ENCODE data around the gene MEFV. TPM values are rescaled to one million over a fixed set of nuclear protein-coding genes. Genes with fewer than 3 reads are reported as not detected.

The MEFV gene, protein sequence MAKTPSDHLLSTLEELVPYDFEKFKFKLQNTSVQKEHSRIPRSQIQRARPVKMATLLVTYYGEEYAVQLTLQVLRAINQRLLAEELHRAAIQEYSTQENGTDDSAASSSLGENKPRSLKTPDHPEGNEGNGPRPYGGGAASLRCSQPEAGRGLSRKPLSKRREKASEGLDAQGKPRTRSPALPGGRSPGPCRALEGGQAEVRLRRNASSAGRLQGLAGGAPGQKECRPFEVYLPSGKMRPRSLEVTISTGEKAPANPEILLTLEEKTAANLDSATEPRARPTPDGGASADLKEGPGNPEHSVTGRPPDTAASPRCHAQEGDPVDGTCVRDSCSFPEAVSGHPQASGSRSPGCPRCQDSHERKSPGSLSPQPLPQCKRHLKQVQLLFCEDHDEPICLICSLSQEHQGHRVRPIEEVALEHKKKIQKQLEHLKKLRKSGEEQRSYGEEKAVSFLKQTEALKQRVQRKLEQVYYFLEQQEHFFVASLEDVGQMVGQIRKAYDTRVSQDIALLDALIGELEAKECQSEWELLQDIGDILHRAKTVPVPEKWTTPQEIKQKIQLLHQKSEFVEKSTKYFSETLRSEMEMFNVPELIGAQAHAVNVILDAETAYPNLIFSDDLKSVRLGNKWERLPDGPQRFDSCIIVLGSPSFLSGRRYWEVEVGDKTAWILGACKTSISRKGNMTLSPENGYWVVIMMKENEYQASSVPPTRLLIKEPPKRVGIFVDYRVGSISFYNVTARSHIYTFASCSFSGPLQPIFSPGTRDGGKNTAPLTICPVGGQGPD
- polyA plus RNA-seq: 0.45 TPM
- long read RNA-seq, donor 1: 0 reads
- long read RNA-seq, donor 2, partial matches to known transcripts: 7 of 7 reads
- long read RNA-seq, donor 2, other reads (novel, unspliced or antisense): 0 of 7 reads
- long read RNA-seq, donor 3: 0 reads
- long read RNA-seq, donor 4: 0 reads
- long read RNA-seq, donor 5: 0 reads
- long read RNA-seq, donor 6: 0 reads
- long read RNA-seq, donor 7: 0 reads
- long read RNA-seq, donor 8: 0 reads
- long read RNA-seq, donor 9: 0 reads
- long read RNA-seq, donor 10: 0 reads
- long read RNA-seq, donor 11: 0 reads

DNA sequence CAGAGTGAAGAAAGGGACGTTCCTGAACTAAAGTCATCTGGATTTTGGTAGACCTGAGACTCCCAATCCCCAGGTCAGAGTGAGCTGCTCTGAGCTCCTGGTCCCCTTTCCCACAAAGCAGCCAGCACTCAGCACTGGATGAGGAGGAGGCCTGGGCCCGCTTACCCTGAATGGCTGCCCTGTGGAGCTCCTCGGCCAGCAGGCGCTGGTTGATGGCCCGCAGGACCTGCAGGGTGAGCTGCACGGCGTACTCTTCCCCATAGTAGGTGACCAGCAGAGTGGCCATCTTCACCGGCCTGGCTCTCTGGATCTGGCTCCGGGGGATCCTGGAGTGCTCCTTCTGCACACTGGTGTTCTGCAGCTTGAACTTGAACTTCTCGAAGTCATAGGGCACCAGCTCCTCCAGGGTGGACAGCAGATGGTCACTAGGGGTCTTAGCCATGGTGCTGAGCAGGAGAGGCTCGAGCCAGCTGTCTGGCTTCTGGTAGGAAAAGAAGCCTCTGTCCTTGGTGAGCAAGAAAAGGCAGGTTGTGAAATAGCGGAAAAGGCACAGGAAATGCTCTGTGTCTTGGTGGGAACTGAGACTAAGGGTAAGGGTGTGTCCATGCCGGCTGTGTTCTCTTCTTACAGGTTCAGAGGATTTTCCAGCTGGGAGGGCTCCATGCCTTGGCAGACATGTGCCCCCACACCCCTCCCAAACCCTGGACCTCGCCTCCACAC lies at the start of gene MEFV:
MEFV (minus strand) TSS at position 488 of the 720 bp plus-strand sequence; CDS start at position 442, 46 bp downstream.
- H3K4me3 ChIP-seq (ENCODE audit: low read length): no peak within 1 kb of the TSS

DNA sequence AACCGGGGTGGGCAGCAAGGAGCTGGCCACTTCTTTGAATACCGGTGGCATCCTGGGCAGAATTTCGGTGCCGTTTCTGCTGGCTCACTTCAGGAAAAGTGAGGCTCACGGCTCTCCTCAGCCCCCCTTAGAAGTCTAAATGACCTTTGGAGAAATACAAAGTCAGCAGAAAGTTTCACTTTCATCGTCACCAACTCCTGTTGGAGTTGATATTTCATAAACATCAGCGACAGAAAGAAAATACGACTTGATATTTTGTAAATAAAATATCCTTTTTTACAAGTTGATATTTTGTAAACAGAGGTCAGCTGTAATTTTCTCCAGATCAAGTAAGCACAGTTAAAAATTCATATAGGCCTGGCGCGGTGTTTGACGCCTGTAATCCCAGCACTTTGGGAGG lies 49.6 kb upstream of the MEFV start:
- 61% methylated on average over 3 of the region's 11 CpGs for WGBS (ENCODE audit: insufficient coverage, low lambda C conversion rate)
- no peak for DNase-seq
- Histone ChIP-seq H3K4me1 (ENCODE audit: control insufficient read depth, insufficient read depth, low read length) (peaks cover 4% of the 10 kb centered on the region), H3K9me3 (ENCODE audit: control insufficient read depth, low read depth, low read length) (peaks cover 66% of the 10 kb centered on the region), H3K27me3 (ENCODE audit: control insufficient read depth, insufficient read depth, low read length) (no peaks in the 10 kb centered on the region), H3K4me3 (ENCODE audit: low read length) (peak overlapping the region; percentile 77), H3K27ac (ENCODE audit: low read length) (peak overlapping the region; percentile 92), H3K36me3 (ENCODE audit: control insufficient read depth, insufficient read depth, low read length) (peaks cover 24% of the 10 kb centered on the region)

More for the DNA sequence above, at the start of gene MEFV:
- H3K4me1 ChIP-seq (ENCODE audit: control insufficient read depth, insufficient read depth, low read length): no peaks in the 10 kb centered on the region
- H3K27ac ChIP-seq (ENCODE audit: low read length): no peak within 1 kb of the TSS
- no peak for DNase-seq
- no CpG with 5 or more reads among the region's 14 CpGs for WGBS (ENCODE audit: insufficient coverage, low lambda C conversion rate)
- no peaks in the 10 kb centered on the region for H3K36me3 ChIP-seq (ENCODE audit: control insufficient read depth, insufficient read depth, low read length)
- peaks cover 16% of the 10 kb centered on the region for H3K27me3 ChIP-seq (ENCODE audit: control insufficient read depth, insufficient read depth, low read length)
- no peaks in the 10 kb centered on the region for H3K9me3 ChIP-seq (ENCODE audit: control insufficient read depth, low read depth, low read length)

DNA sequence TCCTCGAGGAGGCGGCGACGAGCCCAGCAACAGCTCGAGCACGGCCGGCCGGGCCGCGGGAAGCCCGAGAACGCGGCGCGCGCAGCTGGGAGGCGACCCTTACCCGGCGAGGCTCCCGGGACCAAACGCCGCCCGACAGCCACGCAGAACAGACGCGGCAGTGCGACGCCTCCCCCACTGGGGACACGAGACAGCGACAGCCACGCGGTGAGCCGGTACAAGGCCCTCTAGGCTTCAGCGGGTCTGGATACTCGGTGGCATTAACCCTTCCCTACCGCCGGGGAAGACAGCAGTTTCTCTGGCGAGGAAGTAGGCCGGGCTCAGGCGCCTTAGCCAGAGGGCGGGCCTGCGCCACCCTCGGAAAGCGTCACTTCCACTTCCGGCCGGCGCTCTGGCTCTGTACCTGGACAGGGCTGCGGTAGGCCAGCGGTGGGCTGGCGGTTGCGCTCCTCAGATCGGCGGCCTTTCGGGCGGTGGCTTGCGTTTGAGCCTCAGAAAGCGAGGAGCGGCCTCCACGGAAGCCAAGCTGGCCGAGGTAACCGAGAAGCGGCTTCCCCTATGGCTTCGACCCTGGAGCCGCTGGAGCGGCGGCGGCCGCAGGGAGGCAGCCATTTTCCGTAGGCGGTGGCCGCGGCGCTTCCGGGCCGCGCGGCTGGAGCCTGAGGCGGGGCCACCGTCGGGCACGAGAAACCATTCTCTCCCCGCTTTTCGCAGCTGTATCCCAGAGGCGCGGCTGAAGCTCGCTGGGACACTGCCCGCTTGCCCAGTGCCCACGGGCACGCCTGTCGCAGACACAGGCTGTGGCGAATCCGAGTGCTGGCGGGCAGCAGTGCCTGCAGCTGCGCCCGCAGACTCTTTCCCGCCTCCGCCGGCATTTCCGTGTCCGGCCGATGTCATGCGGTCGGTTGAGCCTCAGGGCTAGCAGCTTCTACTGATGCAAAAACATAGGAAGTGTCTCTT lies 49.0 kb upstream of the MEFV start, which contains the start of the genes TIGD7 and ZNF75A:
TIGD7 (minus strand) TSS at position 322 of the 960 bp plus-strand sequence. CDS start 4,816 bp downstream, outside the sequence.
ZNF75A (plus strand) TSS at position 389 of the 960 bp plus-strand sequence. CDS start 2,932 bp downstream, outside the sequence.
- peaks cover 60% of the 10 kb centered on the region for H3K9me3 ChIP-seq (ENCODE audit: control insufficient read depth, low read depth, low read length)
- H3K4me1 ChIP-seq (ENCODE audit: control insufficient read depth, insufficient read depth, low read length): peaks cover 4% of the 10 kb centered on the region
- no CpG with 5 or more reads among the region's 103 CpGs for WGBS (ENCODE audit: insufficient coverage, low lambda C conversion rate)

DNA sequence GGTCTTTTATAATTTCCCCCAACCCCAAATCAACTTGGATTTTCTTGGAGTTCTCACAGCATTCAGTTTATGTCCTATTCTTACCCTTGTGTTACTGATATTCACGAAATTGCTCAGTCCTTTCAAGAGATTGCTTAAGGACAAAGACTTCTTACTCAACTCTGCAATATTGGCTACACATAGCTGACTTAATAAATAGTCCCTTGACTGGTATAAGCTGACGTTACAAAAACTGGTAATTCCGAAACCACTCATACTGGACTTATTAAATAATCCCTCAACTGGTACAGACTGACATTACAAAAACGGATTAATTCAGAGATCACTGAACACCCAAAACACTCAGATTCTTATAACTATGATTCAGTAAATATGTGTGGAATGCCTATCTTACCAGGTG lies 47.9 kb upstream of the MEFV start:
- 57% methylated on average over 1 of the region's 4 CpGs for WGBS (ENCODE audit: insufficient coverage, low lambda C conversion rate)
- H3K4me3 ChIP-seq (ENCODE audit: low read length): peak overlapping the region; percentile 77
- no peaks in the 10 kb centered on the region for H3K27me3 ChIP-seq (ENCODE audit: control insufficient read depth, insufficient read depth, low read length)
- H3K4me1 ChIP-seq (ENCODE audit: control insufficient read depth, insufficient read depth, low read length): peaks cover 4% of the 10 kb centered on the region
- H3K36me3 ChIP-seq (ENCODE audit: control insufficient read depth, insufficient read depth, low read length): peaks cover 29% of the 10 kb centered on the region
- no peak overlapping the region for H3K27ac ChIP-seq (ENCODE audit: low read length)
- peaks cover 50% of the 10 kb centered on the region for H3K9me3 ChIP-seq (ENCODE audit: control insufficient read depth, low read depth, low read length)
- no peak for DNase-seq

More for the DNA sequence above, 49.0 kb upstream of the MEFV start, which contains the start of the genes TIGD7 and ZNF75A:
- peak; percentile 91 to 98 for DNase-seq
- peak within 1 kb of the TSS; percentile 92 for H3K27ac ChIP-seq (ENCODE audit: low read length)
- peaks cover 28% of the 10 kb centered on the region for H3K36me3 ChIP-seq (ENCODE audit: control insufficient read depth, insufficient read depth, low read length)
- H3K4me3 ChIP-seq (ENCODE audit: low read length): peak within 1 kb of the TSS; percentile 77
- H3K27me3 ChIP-seq (ENCODE audit: control insufficient read depth, insufficient read depth, low read length): no peaks in the 10 kb centered on the region

DNA sequence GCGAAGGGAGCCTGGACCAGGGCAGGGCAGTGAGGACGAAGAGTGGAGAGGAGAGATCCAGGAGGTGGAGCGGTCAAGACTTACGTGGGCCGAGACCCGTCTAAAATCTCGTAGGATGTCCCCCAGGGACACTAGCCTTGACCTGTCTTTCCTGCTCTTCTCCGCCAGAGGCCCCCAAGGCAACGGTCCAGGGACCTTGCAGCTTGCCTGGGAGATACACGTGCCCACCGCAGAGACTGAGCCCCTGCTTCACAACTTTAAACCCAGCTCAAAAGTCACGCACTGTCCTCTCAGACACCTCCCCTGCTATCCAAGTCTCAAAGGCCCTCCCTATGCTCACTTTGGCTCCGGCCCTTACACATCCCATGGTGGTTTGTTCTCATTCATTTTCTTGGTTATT lies 39.4 kb upstream of the MEFV start:
- no peaks in the 10 kb centered on the region for H3K4me1 ChIP-seq (ENCODE audit: control insufficient read depth, insufficient read depth, low read length)
- peaks cover 58% of the 10 kb centered on the region for H3K9me3 ChIP-seq (ENCODE audit: control insufficient read depth, low read depth, low read length)
- no peak for DNase-seq
- no peaks in the 10 kb centered on the region for H3K27me3 ChIP-seq (ENCODE audit: control insufficient read depth, insufficient read depth, low read length)
- H3K27ac ChIP-seq (ENCODE audit: low read length): no peak overlapping the region
- H3K36me3 ChIP-seq (ENCODE audit: control insufficient read depth, insufficient read depth, low read length): peaks cover 27% of the 10 kb centered on the region
- WGBS (ENCODE audit: insufficient coverage, low lambda C conversion rate): 92% methylated on average over 2 of the region's 13 CpGs
- H3K4me3 ChIP-seq (ENCODE audit: low read length): no peak overlapping the region

DNA sequence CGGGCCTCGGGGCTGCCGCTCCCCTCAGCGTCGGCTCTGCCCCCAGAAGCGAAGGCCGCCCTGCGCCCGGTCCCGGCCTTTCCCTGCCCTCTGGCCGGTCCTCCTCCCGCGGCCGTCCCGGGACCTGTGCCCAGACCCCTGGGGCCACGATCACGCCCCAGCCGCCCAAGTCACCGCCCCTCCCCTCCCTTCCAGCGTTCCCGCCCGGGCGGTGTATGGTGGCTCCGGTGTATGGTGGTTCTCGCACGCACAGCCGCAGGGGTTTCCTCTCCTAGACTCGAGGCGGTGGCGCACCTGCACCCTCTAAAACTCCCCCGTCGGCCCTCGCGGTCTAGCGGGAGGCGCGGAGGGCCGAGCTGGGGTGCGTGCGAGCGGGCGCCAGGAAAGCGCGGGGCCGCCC lies 38.8 kb upstream of the MEFV start:
- Histone ChIP-seq H3K27me3 (ENCODE audit: control insufficient read depth, insufficient read depth, low read length) (no peaks in the 10 kb centered on the region), H3K4me3 (ENCODE audit: low read length) (no peak overlapping the region), H3K4me1 (ENCODE audit: control insufficient read depth, insufficient read depth, low read length) (no peaks in the 10 kb centered on the region), H3K9me3 (ENCODE audit: control insufficient read depth, low read depth, low read length) (peaks cover 64% of the 10 kb centered on the region), H3K27ac (ENCODE audit: low read length) (no peak overlapping the region), H3K36me3 (ENCODE audit: control insufficient read depth, insufficient read depth, low read length) (peaks cover 31% of the 10 kb centered on the region)
- DNase-seq: no peak
- no CpG with 5 or more reads among the region's 45 CpGs for WGBS (ENCODE audit: insufficient coverage, low lambda C conversion rate)

DNA sequence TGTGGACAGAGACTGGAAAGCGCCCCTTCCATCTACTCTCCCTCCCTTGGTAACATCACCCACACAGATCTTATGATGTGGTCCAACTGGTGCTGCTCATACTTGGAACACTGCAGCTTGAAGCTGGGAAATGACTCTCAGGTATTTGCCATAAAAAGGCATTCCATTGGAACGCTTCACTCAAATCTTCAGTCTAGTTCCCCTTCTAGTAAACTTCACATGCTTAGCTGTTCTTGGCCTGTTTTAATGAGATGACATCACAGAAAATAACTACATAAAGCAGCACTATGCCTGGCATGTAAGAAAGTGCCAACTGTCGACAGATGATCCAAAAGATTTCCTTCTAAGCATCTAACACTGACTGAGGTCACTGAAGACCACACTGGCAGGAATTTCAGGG lies 36.2 kb upstream of the MEFV start:
- Histone ChIP-seq H3K4me1 (ENCODE audit: control insufficient read depth, insufficient read depth, low read length) (no peaks in the 10 kb centered on the region), H3K27me3 (ENCODE audit: control insufficient read depth, insufficient read depth, low read length) (no peaks in the 10 kb centered on the region), H3K36me3 (ENCODE audit: control insufficient read depth, insufficient read depth, low read length) (peaks cover 49% of the 10 kb centered on the region), H3K9me3 (ENCODE audit: control insufficient read depth, low read depth, low read length) (peaks cover 83% of the 10 kb centered on the region), H3K4me3 (ENCODE audit: low read length) (no peak overlapping the region), H3K27ac (ENCODE audit: low read length) (no peak overlapping the region)
- WGBS (ENCODE audit: insufficient coverage, low lambda C conversion rate): no CpG with 5 or more reads among the region's 3 CpGs
- no peak for DNase-seq

DNA sequence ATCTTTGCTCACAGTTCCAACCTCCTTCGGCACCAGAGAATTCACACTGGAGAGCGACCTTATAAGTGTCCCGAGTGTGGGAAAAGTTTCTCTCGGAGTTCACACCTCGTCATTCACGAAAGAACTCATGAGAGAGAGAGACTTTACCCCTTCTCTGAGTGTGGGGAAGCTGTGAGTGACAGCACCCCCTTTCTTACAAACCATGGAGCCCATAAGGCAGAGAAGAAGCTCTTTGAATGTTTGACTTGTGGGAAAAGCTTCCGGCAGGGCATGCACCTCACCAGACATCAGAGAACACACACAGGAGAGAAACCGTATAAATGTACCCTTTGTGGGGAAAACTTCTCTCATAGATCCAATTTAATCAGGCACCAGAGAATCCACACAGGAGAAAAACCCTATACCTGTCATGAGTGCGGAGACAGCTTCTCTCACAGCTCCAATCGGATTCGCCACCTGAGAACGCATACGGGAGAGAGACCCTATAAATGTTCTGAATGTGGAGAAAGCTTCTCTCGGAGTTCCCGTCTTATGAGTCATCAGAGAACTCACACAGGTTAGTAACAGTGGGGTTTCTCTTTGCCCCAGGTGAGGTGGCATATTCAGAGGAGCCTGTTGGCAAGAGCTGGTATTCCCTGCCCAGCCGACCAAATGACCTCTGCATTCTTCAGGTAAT lies 33.7 kb upstream of the MEFV start:
- no peak for DNase-seq
- Histone ChIP-seq H3K27me3 (ENCODE audit: control insufficient read depth, insufficient read depth, low read length) (no peaks in the 10 kb centered on the region), H3K36me3 (ENCODE audit: control insufficient read depth, insufficient read depth, low read length) (peaks cover 70% of the 10 kb centered on the region), H3K4me3 (ENCODE audit: low read length) (no peak overlapping the region), H3K4me1 (ENCODE audit: control insufficient read depth, insufficient read depth, low read length) (peaks cover under 1% of the 10 kb centered on the region), H3K27ac (ENCODE audit: low read length) (no peak overlapping the region), H3K9me3 (ENCODE audit: control insufficient read depth, low read depth, low read length) (peaks cover 69% of the 10 kb centered on the region)
- WGBS (ENCODE audit: insufficient coverage, low lambda C conversion rate): no CpG with 5 or more reads among the region's 16 CpGs

All from large intestine (tissue), 12 donors.